Measurements from ENCODE around the gene SHC3. TPM values are rescaled to one million over a fixed set of nuclear protein-coding genes. Genes with fewer than 3 reads are reported as not detected.

SHC3 gene
- total and polyA plus RNA-seq, 2 experiments from 2014 or later = 1.3 to 2.9 TPM

GRCh38 chr9:88993871-88994460, 184.7 kb downstream of the SHC3 start:
- no peaks in the 10 kb centered on the region for H3K9me2 ChIP-seq (ENCODE audit: insufficient read depth)
- no peaks in the 10 kb centered on the region for H3K36me3 Mint-ChIP-seq (ENCODE audit: low read depth)
- H3K27ac ChIP-seq (ENCODE audit: low read depth) = no peak overlapping the region
- no peak overlapping the region for H3K27ac Mint-ChIP-seq
- no peak overlapping the region for H3K4me3 Mint-ChIP-seq
- peaks cover 26% of the 10 kb centered on the region for H3K4me1 ChIP-seq (ENCODE audit: insufficient read depth)
- no peak overlapping the region for H3K4me2 ChIP-seq
- H4K20me1 ChIP-seq (replicated peaks; ENCODE audit: insufficient read depth) = peaks cover 4% of the 10 kb centered on the region; the same call in 1 of the 2 replicates
- no peak overlapping the region for H3K4me3 ChIP-seq
- no peaks in the 10 kb centered on the region for H3K9me3 Mint-ChIP-seq
- H3K27me3 Mint-ChIP-seq (ENCODE audit: insufficient read depth, low read depth, poor library complexity) = peaks cover 8% of the 10 kb centered on the region
- ATAC-seq (no peak), DNase-seq (ENCODE audit: low spot score) (no peak)
- 0 out of 2 replicates have a peak, but pooled peaks cover 7% of the 10 kb centered on the region for H3F3A ChIP-seq (replicated peaks; ENCODE audit: low read depth)
- peaks cover 13% of the 10 kb centered on the region for H3K27me3 ChIP-seq (ENCODE audit: insufficient read depth)
- TF ChIP-seq ZNF114 (CRISPR knock-in tag; IDR thresholded peaks at IDR 0.05) (no peak), JUNB (IDR thresholded peaks at IDR 0.05; ENCODE audit: unreplicated experiment) (no peak), REST (IDR thresholded peaks at IDR 0.05; ENCODE audit: unreplicated experiment) (no peak)
- peaks cover 26% of the 10 kb centered on the region for H3K4me1 Mint-ChIP-seq
- H3K36me3 ChIP-seq (ENCODE audit: insufficient read depth) = no peaks in the 10 kb centered on the region; the same call in none of the 2 replicates
- no peak overlapping the region for H2AFZ ChIP-seq
- peaks cover 17% of the 10 kb centered on the region for H3K79me2 ChIP-seq (replicated peaks; ENCODE audit: insufficient read depth)

DNA sequence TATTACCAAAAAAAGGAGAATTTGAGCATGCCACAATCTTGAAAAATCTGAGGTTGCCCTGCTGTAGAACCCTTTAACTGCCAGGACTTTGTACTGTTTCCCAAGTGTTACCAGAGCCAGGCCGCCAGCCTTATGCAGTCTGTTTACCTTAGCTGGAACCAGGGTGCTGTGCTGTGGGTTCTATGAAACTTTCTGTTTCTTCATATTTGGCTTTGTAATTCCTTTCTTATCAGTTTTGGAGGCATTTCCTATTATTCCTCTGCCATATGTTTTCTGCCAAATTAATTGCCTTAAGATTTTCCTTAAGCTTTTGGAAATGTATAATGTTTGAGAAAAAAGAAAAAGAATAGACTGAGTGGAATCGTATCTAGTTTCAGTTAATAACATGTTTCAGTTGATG, 185.3 kb downstream of the SHC3 start:
- no peak overlapping the region for H2AFZ ChIP-seq
- H3K27ac Mint-ChIP-seq = no peak overlapping the region
- ATAC-seq = no peak

More for the DNA sequence above, 185.3 kb downstream of the SHC3 start:
- peaks cover 13% of the 10 kb centered on the region for H3K27me3 ChIP-seq (ENCODE audit: insufficient read depth)
- H3K9me2 ChIP-seq (ENCODE audit: insufficient read depth) = no peaks in the 10 kb centered on the region
- TF ChIP-seq, protein P1, sequence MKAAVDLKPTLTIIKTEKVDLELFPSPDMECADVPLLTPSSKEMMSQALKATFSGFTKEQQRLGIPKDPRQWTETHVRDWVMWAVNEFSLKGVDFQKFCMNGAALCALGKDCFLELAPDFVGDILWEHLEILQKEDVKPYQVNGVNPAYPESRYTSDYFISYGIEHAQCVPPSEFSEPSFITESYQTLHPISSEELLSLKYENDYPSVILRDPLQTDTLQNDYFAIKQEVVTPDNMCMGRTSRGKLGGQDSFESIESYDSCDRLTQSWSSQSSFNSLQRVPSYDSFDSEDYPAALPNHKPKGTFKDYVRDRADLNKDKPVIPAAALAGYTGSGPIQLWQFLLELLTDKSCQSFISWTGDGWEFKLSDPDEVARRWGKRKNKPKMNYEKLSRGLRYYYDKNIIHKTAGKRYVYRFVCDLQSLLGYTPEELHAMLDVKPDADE (IDR thresholded peaks at IDR 0.05) = no peak
- no peak for TF ChIP-seq REST (IDR thresholded peaks at IDR 0.05; ENCODE audit: unreplicated experiment)
- no peak overlapping the region for H3K27ac ChIP-seq (ENCODE audit: low read depth)
- no peak for DNase-seq (ENCODE audit: low spot score)
- H3K79me2 ChIP-seq (replicated peaks; ENCODE audit: insufficient read depth) = peaks cover 17% of the 10 kb centered on the region
- peaks cover 8% of the 10 kb centered on the region for H3K27me3 Mint-ChIP-seq (ENCODE audit: insufficient read depth, low read depth, poor library complexity)
- peaks cover 32% of the 10 kb centered on the region for H3K4me1 Mint-ChIP-seq
- H3K4me3 Mint-ChIP-seq = no peak overlapping the region
- no peaks in the 10 kb centered on the region for H3K36me3 Mint-ChIP-seq (ENCODE audit: low read depth)
- H3K4me1 ChIP-seq (ENCODE audit: insufficient read depth) = peaks cover 32% of the 10 kb centered on the region
- no peaks in the 10 kb centered on the region for H3K9me3 Mint-ChIP-seq
- no peak overlapping the region for H3K4me2 ChIP-seq
- no peak overlapping the region for H3K4me3 ChIP-seq
- H3F3A ChIP-seq (replicated peaks; ENCODE audit: low read depth) = 0 out of 2 replicates have a peak, but pooled peaks cover 7% of the 10 kb centered on the region
- H4K20me1 ChIP-seq (replicated peaks; ENCODE audit: insufficient read depth) = peaks cover 4% of the 10 kb centered on the region; the same call in 1 of the 2 replicates
- H3K36me3 ChIP-seq (ENCODE audit: insufficient read depth) = no peaks in the 10 kb centered on the region; the same call in none of the 2 replicates

Data from GM23338 (cell line).